A673 (cell line): Measurements from ENCODE around the gene STMN3. TPM values are rescaled to one million over a fixed set of nuclear protein-coding genes. Genes with fewer than 3 reads are reported as not detected.

Experiments
- BruUV-seq: library from RNA; stranded (reverse); fragments of 400-500 nt; replicated peaks from 2 replicates; lab custom pipeline; 2021; lab: Mats Ljungman, UMichigan
- CTCF ChIA-PET: fragments of 300-600 bp; sonication (Branson Sonifier 250); formaldehyde crosslinking; loops from one replicate; lab custom pipeline; 2022; ENCODE audit warnings: antibody characterized with exemption; lab: Charles Lee
- POLR2A ChIA-PET: fragments of 300-600 bp; sonication (Branson Sonifier 250); formaldehyde crosslinking; loops from one replicate; lab custom pipeline; 2022; ENCODE audit warnings: antibody characterized with exemption; ENCODE audit not compliant: low non-redundant PET; lab: Charles Lee
- DNase-seq: peaks from one replicate; pipeline ENCODE4 v3.0.0-alpha.2; 2015; ENCODE audit warnings: low spot score
- H3K27ac ChIP-seq: fragments of 200-600 bp; sonication (generic); 2 replicates; pipeline ENCODE4 v1.5.1; 2016; ENCODE audit warnings: mixed run types, low read depth, mild to moderate bottlenecking, mixed read lengths, antibody characterized with exemption, low read length; ENCODE audit not compliant: poor library complexity, severe bottlenecking
- H3K27me3 ChIP-seq: fragments of 200-600 bp; sonication (generic); replicated peaks from 2 replicates; pipeline ENCODE4 v1.6.1; 2017; ENCODE audit warnings: mixed run types, low read depth, mild to moderate bottlenecking, mixed read lengths, antibody characterized with exemption, low read length; ENCODE audit not compliant: insufficient read depth, poor library complexity
- H3K36me3 ChIP-seq: fragments of 200-600 bp; sonication (generic); 2 replicates; pipeline ENCODE4 v1.6.1; 2016; ENCODE audit warnings: mixed run types, mild to moderate bottlenecking, mixed read lengths, antibody characterized with exemption, low read length; ENCODE audit not compliant: insufficient read depth, poor library complexity, severe bottlenecking
- H3K4me1 ChIP-seq: fragments of 200-600 bp; sonication (generic); 2 replicates; pipeline ENCODE4 v1.6.1; 2017; ENCODE audit warnings: mixed run types, mild to moderate bottlenecking, mixed read lengths, antibody characterized with exemption, low read length; ENCODE audit not compliant: insufficient read depth, poor library complexity, severe bottlenecking
- H3K4me3 ChIP-seq: fragments of 200-600 bp; sonication (generic); 2 replicates; pipeline ENCODE4 v1.5.1; 2016; ENCODE audit warnings: low read depth, mixed run types, mild to moderate bottlenecking, mixed read lengths, low read length; ENCODE audit not compliant: poor library complexity, severe bottlenecking
- H3K9me3 ChIP-seq: fragments of 200-600 bp; sonication (generic); 2 replicates; pipeline ENCODE4 v1.6.1; 2016; ENCODE audit warnings: mixed run types, low read depth, mild to moderate bottlenecking, mixed read lengths, antibody characterized with exemption, low read length; ENCODE audit not compliant: poor library complexity, severe bottlenecking
- CTCF ChIP-seq: fragments of 300-800, 200-600 bp; sonication (generic); conservative IDR thresholded peaks from 2 replicates; pipeline ENCODE4 v1.5.1; 2017; ENCODE audit warnings: low read depth, mild to moderate bottlenecking, antibody characterized with exemption, low read length, moderate library complexity, mixed read lengths
- EZH2 ChIP-seq: fragments of 200-600 bp; sonication (generic); IDR thresholded peaks from 2 replicates; pipeline ENCODE4 v1.6.1; 2017; ENCODE audit warnings: borderline replicate concordance, low read depth, mild to moderate bottlenecking, mixed read lengths, antibody characterized with exemption, low read length; ENCODE audit not compliant: poor library complexity, severe bottlenecking
- intact Hi-C: fragments of 100-400 bp; cut with micrococcal nuclease; formaldehyde crosslinking; loops from one replicate; pipeline ENCODE4 v1.10.0; 2022; ENCODE audit not compliant: unreplicated experiment
- total RNA-seq: library from RNA; stranded (reverse); gene quantifications from 2 replicates; pipeline ENCODE4 v1.2.3, GENCODE V29; 2021

Gene STMN3
- total RNA-seq, 1 experiment from 2014 or later: 115 TPM

- Histone ChIP-seq H3K4me3 (peak overlapping the region; percentile 73), H3K4me1 (peaks cover 24% of the 10 kb centered on the region), H3K9me3 (no peaks in the 10 kb centered on the region), H3K27me3 (no peaks in the 10 kb centered on the region), H3K27ac (peak overlapping the region; percentile 87), H3K36me3 (no peaks in the 10 kb centered on the region)
- DNase-seq: no peak
- no TSS peak for BruUV-seq
- CTCF ChIA-PET: no interaction called here
- POLR2A ChIA-PET: no interaction called here
- TF ChIP-seq CTCF (no peak), EZH2 (no peak)
- intact Hi-C loops: no loop called here
These were observed 4.2 kb upstream of the STMN3 start for GRCh38 chr20:63657260-63657936.

- peaks cover 32% of the 10 kb centered on the region for H3K4me1 ChIP-seq
- CTCF ChIA-PET: no interaction called here
- no peaks in the 10 kb centered on the region for H3K27me3 ChIP-seq
- no peak overlapping the region for H3K4me3 ChIP-seq
- H3K36me3 ChIP-seq: no peaks in the 10 kb centered on the region
- intact Hi-C loops: no loop called here
- DNase-seq: no peak
- H3K9me3 ChIP-seq: no peaks in the 10 kb centered on the region
- no peak for TF ChIP-seq CTCF
- TF ChIP-seq EZH2: no peak
- POLR2A ChIA-PET: no interaction called here
- TSS peak; percentile 68 for BruUV-seq
- H3K27ac ChIP-seq: no peak overlapping the region
These were observed 3.2 kb upstream of the STMN3 start for GRCh38 chr20:63656451-63656850.

- H3K9me3 ChIP-seq: no peaks in the 10 kb centered on the region
- ChIA-PET POLR2A (no interaction called here), CTCF (no interaction called here)
- no peak for DNase-seq
- no TSS peak for BruUV-seq
- peaks cover 34% of the 10 kb centered on the region for H3K4me1 ChIP-seq
- no peak for TF ChIP-seq EZH2
- no peak for TF ChIP-seq CTCF
- intact Hi-C loops: no loop called here
- no peaks in the 10 kb centered on the region for H3K27me3 ChIP-seq
- H3K27ac ChIP-seq: no peak overlapping the region
- H3K4me3 ChIP-seq: no peak overlapping the region
- no peaks in the 10 kb centered on the region for H3K36me3 ChIP-seq
These were observed 2.0 kb upstream of the STMN3 start for GRCh38 chr20:63655249-63655648.
